A673 (cell line): ENCODE data around the gene UVSSA. TPM values are rescaled to one million over a fixed set of nuclear protein-coding genes. Genes with fewer than 3 reads are reported as not detected.

Source experiments
- BruUV-seq: library from RNA; stranded (reverse); fragments of 400-500 nt; replicated peaks from 2 replicates; lab custom pipeline; 2021; lab: Mats Ljungman, UMichigan
- CTCF ChIA-PET: fragments of 300-600 bp; sonication (Branson Sonifier 250); formaldehyde crosslinking; loops from one replicate; lab custom pipeline; 2022; ENCODE audit warnings: antibody characterized with exemption; lab: Charles Lee
- POLR2A ChIA-PET: fragments of 300-600 bp; sonication (Branson Sonifier 250); formaldehyde crosslinking; loops from one replicate; lab custom pipeline; 2022; ENCODE audit warnings: antibody characterized with exemption; ENCODE audit not compliant: low non-redundant PET; lab: Charles Lee
- DNase-seq: peaks from one replicate; pipeline ENCODE4 v3.0.0-alpha.2; 2015; ENCODE audit warnings: low spot score
- H3K27ac ChIP-seq: fragments of 200-600 bp; sonication (generic); 2 replicates; pipeline ENCODE4 v1.5.1; 2016; ENCODE audit warnings: mixed run types, low read depth, mild to moderate bottlenecking, mixed read lengths, antibody characterized with exemption, low read length; ENCODE audit not compliant: poor library complexity, severe bottlenecking
- H3K27me3 ChIP-seq: fragments of 200-600 bp; sonication (generic); replicated peaks from 2 replicates; pipeline ENCODE4 v1.6.1; 2017; ENCODE audit warnings: mixed run types, low read depth, mild to moderate bottlenecking, mixed read lengths, antibody characterized with exemption, low read length; ENCODE audit not compliant: insufficient read depth, poor library complexity
- H3K36me3 ChIP-seq: fragments of 200-600 bp; sonication (generic); 2 replicates; pipeline ENCODE4 v1.6.1; 2016; ENCODE audit warnings: mixed run types, mild to moderate bottlenecking, mixed read lengths, antibody characterized with exemption, low read length; ENCODE audit not compliant: insufficient read depth, poor library complexity, severe bottlenecking
- H3K4me1 ChIP-seq: fragments of 200-600 bp; sonication (generic); 2 replicates; pipeline ENCODE4 v1.6.1; 2017; ENCODE audit warnings: mixed run types, mild to moderate bottlenecking, mixed read lengths, antibody characterized with exemption, low read length; ENCODE audit not compliant: insufficient read depth, poor library complexity, severe bottlenecking
- H3K4me3 ChIP-seq: fragments of 200-600 bp; sonication (generic); 2 replicates; pipeline ENCODE4 v1.5.1; 2016; ENCODE audit warnings: low read depth, mixed run types, mild to moderate bottlenecking, mixed read lengths, low read length; ENCODE audit not compliant: poor library complexity, severe bottlenecking
- H3K9me3 ChIP-seq: fragments of 200-600 bp; sonication (generic); 2 replicates; pipeline ENCODE4 v1.6.1; 2016; ENCODE audit warnings: mixed run types, low read depth, mild to moderate bottlenecking, mixed read lengths, antibody characterized with exemption, low read length; ENCODE audit not compliant: poor library complexity, severe bottlenecking
- CTCF ChIP-seq: fragments of 300-800, 200-600 bp; sonication (generic); conservative IDR thresholded peaks from 2 replicates; pipeline ENCODE4 v1.5.1; 2017; ENCODE audit warnings: low read depth, mild to moderate bottlenecking, antibody characterized with exemption, low read length, moderate library complexity, mixed read lengths
- EZH2 ChIP-seq: fragments of 200-600 bp; sonication (generic); IDR thresholded peaks from 2 replicates; pipeline ENCODE4 v1.6.1; 2017; ENCODE audit warnings: borderline replicate concordance, low read depth, mild to moderate bottlenecking, mixed read lengths, antibody characterized with exemption, low read length; ENCODE audit not compliant: poor library complexity, severe bottlenecking
- intact Hi-C: fragments of 100-400 bp; cut with micrococcal nuclease; formaldehyde crosslinking; loops from one replicate; pipeline ENCODE4 v1.10.0; 2022; ENCODE audit not compliant: unreplicated experiment
- total RNA-seq: library from RNA; stranded (reverse); gene quantifications from 2 replicates; pipeline ENCODE4 v1.2.3, GENCODE V29; 2021

Gene UVSSA
- total RNA-seq, 1 experiment from 2014 or later: 20.3 TPM

- H3K36me3 ChIP-seq: peaks cover 53% of the 10 kb centered on the region
- DNase-seq: no peak
- no peaks in the 10 kb centered on the region for H3K4me1 ChIP-seq
- POLR2A ChIA-PET: no interaction called here
- CTCF ChIA-PET: no interaction called here
- intact Hi-C loops: no loop called here
- no peak overlapping the region for H3K27ac ChIP-seq
- TF ChIP-seq CTCF (no peak), EZH2 (no peak)
- BruUV-seq: no TSS peak
- H3K27me3 ChIP-seq: no peaks in the 10 kb centered on the region
- no peak overlapping the region for H3K4me3 ChIP-seq
- no peaks in the 10 kb centered on the region for H3K9me3 ChIP-seq
Measured at GRCh38 chr4:1340861-1341260, 6.1 kb upstream of the UVSSA start.

- intact Hi-C loops: no loop called here
- BruUV-seq: no TSS peak
- no peaks in the 10 kb centered on the region for H3K27me3 ChIP-seq
- no peak overlapping the region for H3K4me3 ChIP-seq
- CTCF ChIA-PET: no interaction called here
- H3K27ac ChIP-seq: no peak overlapping the region
- no peak for DNase-seq
- peaks cover 44% of the 10 kb centered on the region for H3K36me3 ChIP-seq
- POLR2A ChIA-PET: no interaction called here
- H3K4me1 ChIP-seq: no peaks in the 10 kb centered on the region
- TF ChIP-seq EZH2: no peak
- TF ChIP-seq CTCF: no peak
- no peaks in the 10 kb centered on the region for H3K9me3 ChIP-seq
Measured at GRCh38 chr4:1342003-1342402, 5.0 kb upstream of the UVSSA start.

GRCh38 chr4:1344696-1345095, 2.3 kb upstream of the UVSSA start:
- POLR2A ChIA-PET: no interaction called here
- TF ChIP-seq CTCF (no peak), EZH2 (no peak)
- intact Hi-C loops: loop anchor here (5.0 kb wide), 2 partner anchors 57 to 177 kb away; partner anchors contain the start of gene MAEA
- DNase-seq: no peak
- H3K27ac ChIP-seq: no peak overlapping the region
- H3K27me3 ChIP-seq: no peaks in the 10 kb centered on the region
- H3K4me3 ChIP-seq: no peak overlapping the region
- CTCF ChIA-PET: no interaction called here
- H3K9me3 ChIP-seq: no peaks in the 10 kb centered on the region
- peaks cover 23% of the 10 kb centered on the region for H3K36me3 ChIP-seq
- no peaks in the 10 kb centered on the region for H3K4me1 ChIP-seq
- no TSS peak for BruUV-seq
